Placental pericyte (primary cell): ENCODE measurements around the gene KRTAP3-2. TPM values are rescaled to one million over a fixed set of nuclear protein-coding genes. Genes with fewer than 3 reads are reported as not detected.

Source experiments
- small RNA-seq: library from RNA; depleted of rRNA; stranded (forward); fragments of <200 nt; gene quantifications from one replicate; pipeline ENCODE3, GENCODE V24; 2012; ENCODE audit warnings: low replicate concordance
- total RNA-seq: library from RNA; depleted of rRNA; stranded (reverse); fragments of >200 nt; gene quantifications from 2 replicates; pipeline ENCODE4 v1.2.3, GENCODE V29; 2012

Gene KRTAP3-2
- not detected in 2 replicates for total RNA-seq

DNA sequence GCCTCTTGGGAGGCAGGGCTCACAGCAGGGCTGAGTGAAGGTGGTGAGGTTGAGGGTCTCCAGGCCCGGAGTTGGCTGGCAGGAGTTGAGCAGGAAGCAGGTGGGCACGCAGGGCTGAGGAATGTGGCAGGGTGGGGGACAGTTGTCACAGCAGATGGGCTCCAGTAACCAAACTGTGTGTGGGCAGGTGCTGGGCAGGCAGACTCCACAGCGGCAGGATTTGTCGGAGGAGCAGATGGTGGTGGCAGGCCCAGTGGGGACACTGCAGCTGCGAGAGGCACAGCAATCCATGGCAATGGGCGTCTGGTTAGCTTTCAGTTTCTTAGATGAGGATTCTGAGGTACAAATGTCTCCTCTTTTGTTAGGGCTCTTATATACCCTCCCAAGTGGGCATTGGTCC is at the start of gene KRTAP3-2:
TSS of gene KRTAP3-2 (minus strand) at position 344 of the 400 bp plus-strand sequence. CDS start at position 291, 53 bp downstream.

DNA sequence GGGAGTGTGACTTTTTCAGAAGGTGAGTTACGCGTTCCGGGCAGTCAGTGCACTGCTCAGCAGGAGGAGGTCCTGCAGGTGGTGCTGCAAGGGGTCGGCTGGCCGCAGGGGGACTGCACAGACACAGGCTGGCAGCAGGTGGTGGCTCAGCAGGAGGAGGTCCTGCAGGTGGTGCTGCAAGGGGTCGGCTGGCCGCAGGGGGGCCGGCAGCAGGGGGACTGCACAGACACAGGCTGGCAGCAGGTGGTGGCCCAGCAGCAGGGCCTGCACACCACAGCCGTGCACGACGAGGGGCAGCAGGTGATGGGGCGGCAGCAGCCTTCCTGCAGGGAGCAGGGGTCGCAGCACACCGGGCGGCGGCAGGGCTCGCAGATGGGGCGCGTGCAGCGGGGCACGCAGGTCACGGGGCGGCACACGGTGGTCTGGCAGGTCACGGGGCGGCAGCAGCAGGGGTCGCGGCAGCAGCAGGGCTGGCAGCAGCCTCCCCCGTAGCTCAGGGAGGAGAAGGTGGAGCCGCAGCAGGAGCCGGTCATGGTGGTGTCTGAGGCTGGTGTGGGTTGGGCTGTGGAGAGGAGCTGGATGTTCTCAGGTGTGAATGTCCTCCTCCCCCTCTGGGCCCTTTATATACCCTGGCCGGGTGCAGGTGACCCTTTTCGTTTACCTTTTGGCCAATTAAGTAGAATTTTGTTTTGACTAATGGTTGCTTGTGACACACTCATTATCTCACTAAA is 47.2 kb upstream of the KRTAP3-2 start, which contains the start of gene KRTAP2-1:
TSS of gene KRTAP2-1 (minus strand) at position 582 of the 731 bp plus-strand sequence. CDS start at position 533, 49 bp downstream.

DNA sequence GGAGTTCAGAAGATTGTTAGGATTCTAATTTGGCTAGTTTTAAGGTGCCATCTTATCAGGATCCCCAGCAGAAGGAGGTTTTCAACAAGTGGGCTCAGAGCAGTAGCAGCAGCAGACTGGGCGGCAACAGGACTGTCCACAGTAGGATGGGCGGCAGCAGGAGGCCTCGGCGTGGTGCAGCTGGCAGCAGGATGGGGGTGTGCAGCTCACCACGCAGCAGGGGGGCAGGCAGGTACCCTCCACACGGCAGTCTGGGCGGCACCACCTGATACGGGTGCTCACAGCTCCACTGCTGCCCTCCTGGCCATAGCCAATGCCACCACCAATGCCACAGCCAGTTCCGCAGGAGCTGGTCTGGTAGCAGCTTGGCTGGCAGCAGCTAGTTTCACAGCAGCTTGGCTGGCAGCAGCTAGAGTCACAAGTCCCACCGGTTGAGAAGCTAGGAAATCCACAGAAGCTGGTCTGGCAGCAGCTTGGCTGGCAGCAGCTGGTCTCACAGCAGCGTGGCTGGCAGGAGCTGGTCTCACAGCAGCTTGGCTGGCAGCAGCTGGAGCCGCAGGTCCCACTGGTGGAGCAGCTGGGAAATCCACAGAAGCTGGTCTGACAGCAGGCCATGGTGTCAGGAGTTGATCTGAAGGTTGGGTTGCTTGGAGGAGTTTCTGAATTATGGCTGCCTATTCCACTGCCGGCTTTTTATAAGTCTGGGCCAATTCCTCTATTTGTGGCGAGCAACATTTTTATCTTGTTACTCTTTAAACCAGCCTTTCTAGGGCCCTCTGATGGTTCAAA is 41.3 kb upstream of the KRTAP3-2 start, which contains the start of gene KRTAP1-1:
TSS of gene KRTAP1-1 (minus strand) at position 668 of the 789 bp plus-strand sequence. CDS start at position 615, 53 bp downstream.

DNA sequence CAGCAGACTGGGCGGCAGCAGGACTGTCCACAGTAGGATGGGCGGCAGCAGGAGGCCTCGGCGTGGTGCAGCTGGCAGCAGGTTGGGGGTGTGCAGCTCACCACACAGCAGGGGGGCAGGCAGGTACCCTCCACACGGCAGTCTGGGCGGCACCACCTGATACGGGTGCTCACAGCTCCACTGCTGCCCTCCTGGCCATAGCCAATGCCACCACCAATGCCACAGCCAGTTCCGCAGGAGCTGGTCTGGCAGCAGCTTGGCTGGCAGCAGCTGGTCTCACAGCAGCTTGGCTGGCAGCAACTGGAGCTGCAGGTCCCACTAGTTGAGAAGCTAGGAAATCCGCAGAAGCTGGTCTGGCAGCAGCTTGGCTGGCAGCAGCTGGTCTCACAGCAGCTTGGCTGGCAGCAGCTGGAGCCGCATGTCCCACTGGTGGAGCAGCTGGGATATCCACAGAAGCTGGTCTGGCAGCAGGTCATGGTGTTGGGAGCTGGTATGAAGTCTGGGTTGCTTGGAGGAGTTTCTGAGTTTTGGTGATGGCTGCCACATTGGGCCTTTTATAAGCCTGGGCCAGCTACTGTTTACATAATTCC is 34.7 kb upstream of the KRTAP3-2 start, which contains the start of gene KRTAP1-3:
TSS of gene KRTAP1-3 (minus strand) at position 529 of the 590 bp plus-strand sequence. CDS start at position 476, 53 bp downstream.

DNA sequence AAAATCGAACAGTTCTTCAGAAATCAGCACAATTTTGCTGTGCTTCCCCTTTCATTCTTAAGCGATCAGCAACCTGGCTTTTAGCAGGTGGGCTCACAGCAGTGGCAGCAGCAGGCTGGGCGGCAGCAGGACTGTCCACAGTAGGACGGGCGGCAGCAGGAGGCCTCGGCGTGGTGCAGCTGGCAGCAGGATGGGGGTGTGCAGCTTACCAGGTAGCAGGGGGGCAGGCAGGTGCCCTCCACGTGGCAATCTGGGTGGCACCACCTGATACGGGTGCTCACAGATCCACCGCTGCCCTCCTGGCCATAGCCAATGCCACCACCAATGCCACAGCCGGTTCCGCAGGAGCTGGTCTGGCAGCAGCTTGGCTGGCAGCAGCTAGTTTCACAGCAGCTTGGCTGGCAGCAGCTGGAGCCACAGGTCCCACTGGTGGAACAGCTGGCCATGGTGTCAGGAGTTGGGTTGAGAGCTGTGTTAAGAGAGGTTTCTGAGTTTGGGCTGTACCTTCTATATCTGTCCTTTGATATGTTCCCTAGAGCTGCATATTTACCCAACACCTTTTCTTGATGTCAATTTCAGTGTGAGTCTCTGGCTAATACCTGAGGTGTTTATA is 30.0 kb upstream of the KRTAP3-2 start, which contains the start of gene KRTAP1-4:
TSS of gene KRTAP1-4 (minus strand) at position 563 of the 613 bp plus-strand sequence. CDS start at position 446, 117 bp downstream.

DNA sequence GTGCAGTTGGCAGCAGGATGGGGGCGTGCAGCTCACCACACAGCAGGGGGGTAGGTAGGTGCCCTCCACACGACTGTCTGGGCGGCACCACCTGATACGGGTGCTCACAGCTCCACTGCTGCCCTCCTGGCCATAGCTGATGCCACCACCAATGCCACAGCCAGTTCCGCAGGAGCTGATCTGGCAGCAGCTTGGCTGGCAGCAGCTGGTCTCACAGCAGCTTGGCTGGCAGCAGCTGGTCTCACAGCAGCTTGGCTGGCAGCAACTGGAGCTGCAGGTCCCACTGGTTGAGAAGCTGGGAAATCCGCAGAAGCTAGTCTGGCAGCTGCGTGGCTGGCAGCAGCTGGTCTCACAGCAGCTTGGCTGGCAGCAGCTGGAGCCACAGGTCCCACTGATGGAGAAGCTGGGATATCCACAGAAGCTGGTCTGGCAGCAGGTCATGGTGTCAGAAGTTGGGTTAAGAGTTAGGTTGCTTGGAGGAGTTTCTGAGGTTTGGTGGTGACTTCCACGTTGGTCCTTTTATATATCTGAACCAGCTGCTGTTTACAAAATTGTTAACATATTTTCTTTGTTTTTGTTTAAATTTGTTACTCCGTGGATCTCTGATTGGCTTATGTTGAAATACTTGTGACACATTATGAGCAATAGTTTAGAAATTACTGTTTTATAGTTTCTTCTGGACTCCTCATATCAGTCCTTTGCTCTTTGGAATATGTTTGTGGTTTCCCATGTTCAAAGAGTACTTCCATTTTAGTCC is 27.2 kb upstream of the KRTAP3-2 start, which contains the start of gene KRTAP1-5:
TSS of gene KRTAP1-5 (minus strand) at position 494 of the 757 bp plus-strand sequence. CDS start at position 441, 53 bp downstream.

DNA sequence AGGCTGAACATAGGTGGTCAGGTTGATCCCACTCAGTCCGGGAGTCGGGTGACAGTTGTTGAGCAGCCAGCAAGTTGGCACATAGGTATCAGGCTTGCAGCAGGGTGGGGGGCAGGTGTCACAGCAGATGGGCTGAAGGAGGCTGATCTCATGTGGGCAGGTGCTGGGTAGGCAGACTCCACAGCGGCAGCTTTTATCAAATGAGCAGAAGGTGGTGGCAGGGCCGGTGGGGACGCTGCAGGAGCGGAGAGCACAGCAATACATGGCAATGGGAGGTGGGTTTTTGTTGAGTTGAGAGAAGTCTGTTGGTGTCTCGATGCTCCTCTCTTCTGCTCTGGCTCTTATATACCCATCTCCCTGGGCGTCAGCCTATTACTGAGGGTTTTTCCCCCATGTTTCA is 9.1 kb upstream of the KRTAP3-2 start, which contains the start of gene KRTAP3-1:
TSS of gene KRTAP3-1 (minus strand) at position 318 of the 400 bp plus-strand sequence. CDS start at position 264, 54 bp downstream.

DNA sequence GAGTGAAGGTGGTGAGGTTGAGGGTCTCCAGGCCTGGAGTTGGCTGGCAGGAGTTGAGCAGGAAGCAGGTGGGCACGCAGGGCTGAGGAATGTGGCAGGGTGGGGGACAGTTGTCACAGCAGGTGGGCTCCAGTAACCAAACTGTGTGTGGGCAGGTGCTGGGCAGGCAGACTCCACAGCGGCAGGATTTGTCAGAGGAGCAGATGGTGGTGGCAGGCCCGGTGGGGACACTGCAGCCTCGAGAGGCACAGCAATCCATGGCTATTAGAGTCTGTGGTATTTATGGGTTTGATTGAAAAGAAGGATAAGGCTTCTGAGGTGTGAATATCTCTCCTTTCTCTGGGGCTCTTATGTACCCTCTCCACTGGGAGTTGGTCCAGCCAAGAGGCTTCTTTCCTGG is 5.9 kb downstream of the KRTAP3-2 start, which contains the start of gene KRTAP3-3:
TSS of gene KRTAP3-3 (minus strand) at position 326 of the 400 bp plus-strand sequence. CDS start at position 259, 67 bp downstream.

DNA sequence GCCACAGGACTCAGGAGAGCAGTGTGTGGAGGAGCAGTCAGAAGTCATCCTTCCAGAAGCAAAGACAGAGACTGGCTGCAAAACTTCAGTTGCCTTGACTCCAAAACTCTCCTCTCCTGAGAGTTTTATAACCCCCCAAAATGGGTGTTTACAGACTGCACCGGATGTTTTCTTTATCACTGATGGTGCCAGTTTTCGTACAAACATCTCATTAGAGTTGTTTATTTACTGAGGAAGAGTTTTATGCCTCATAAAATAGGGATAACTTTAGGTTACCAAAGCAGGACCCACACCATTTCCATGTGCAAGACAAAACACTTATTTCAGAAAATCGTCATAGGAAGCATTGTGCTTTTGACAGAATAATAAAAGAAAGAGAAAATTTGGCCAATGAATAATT is 15.5 kb downstream of the KRTAP3-2 start, which contains the start of gene KRT40:
TSS of gene KRT40 (minus strand) at position 101 of the 400 bp plus-strand sequence. CDS start at position 48, 53 bp downstream.

DNA sequence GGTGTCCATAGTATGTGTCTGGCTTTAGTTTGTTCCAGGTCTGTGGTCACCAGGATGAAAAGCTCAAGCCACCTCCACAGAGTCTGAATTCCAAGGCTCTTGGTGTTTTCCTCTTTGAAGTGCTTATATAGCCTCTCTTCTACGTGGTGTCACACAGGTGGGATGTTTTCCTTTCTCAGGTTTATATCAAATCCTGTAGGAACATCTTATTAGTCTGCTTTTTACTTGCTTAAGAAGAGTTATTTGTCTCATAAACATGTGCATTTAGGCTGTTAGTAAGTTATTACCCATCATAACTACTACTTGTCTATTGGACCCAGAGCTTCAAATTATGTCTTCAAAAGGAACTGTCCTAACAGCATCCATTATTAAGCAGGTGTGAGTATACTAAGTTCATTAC is 32.9 kb downstream of the KRTAP3-2 start, which contains the start of gene KRT39:
TSS of gene KRT39 (minus strand) at position 101 of the 400 bp plus-strand sequence. CDS start at position 9, 92 bp downstream.

Small RNA genes lying within 50 kb of the gene (small RNA-seq; reads per million reads assigned to genes)
- not detected for gene KRTAP3-4P

Other genes with a start within 250 kb of the KRTAP3-2 start
- gene KRT25, start 244.6 kb downstream of the KRTAP3-2 start, total RNA-seq = not detected in 2 replicates
- gene KRT26, start 227.7 kb downstream of the KRTAP3-2 start, total RNA-seq = not detected in 2 replicates
- not detected in 2 replicates for gene KRT27, start 217.4 kb downstream of the KRTAP3-2 start, total RNA-seq
- gene KRT28, start 199.9 kb downstream of the KRTAP3-2 start, total RNA-seq = not detected in 2 replicates
- 3.1 and 3.5 TPM in 2 replicates for gene KRT10, start 177.3 kb downstream of the KRTAP3-2 start, total RNA-seq
- gene KRT12, start 132.7 kb downstream of the KRTAP3-2 start, total RNA-seq = 0.43 TPM in 1 of 2 replicates, not detected in the other
- not detected in 2 replicates for gene KRT20, start 114.7 kb downstream of the KRTAP3-2 start, total RNA-seq
- gene KRT23, start 62.3 kb downstream of the KRTAP3-2 start, total RNA-seq = 0.22 TPM in 1 of 2 replicates, not detected in the other
- gene KRT39, start 33.0 kb downstream of the KRTAP3-2 start, total RNA-seq = 0.43 TPM in 1 of 2 replicates, not detected in the other
- 0.14 TPM in 1 of 2 replicates, not detected in the other for gene KRT40, start 15.6 kb downstream of the KRTAP3-2 start, total RNA-seq
- gene KRTAP3-3, start 5.7 kb downstream of the KRTAP3-2 start, total RNA-seq = not detected in 2 replicates
- not detected in 2 replicates for gene KRTAP3-1, start 9.2 kb upstream of the KRTAP3-2 start, total RNA-seq
- gene KRTAP1-5, start 27.3 kb upstream of the KRTAP3-2 start, total RNA-seq = 1.5 and 14.2 TPM in 2 replicates
- gene KRTAP1-4, start 30.3 kb upstream of the KRTAP3-2 start, total RNA-seq = not detected in 2 replicates
- gene KRTAP1-3, start 35.0 kb upstream of the KRTAP3-2 start, total RNA-seq = not detected in 2 replicates
- gene KRTAP1-1, start 41.5 kb upstream of the KRTAP3-2 start, total RNA-seq = not detected in 2 replicates
- not detected in 2 replicates for gene KRTAP2-1, start 47.4 kb upstream of the KRTAP3-2 start, total RNA-seq
- not detected in 2 replicates for gene KRTAP2-2, start 55.3 kb upstream of the KRTAP3-2 start, total RNA-seq
- 0.72 TPM in 1 of 2 replicates, not detected in the other for gene KRTAP2-3, start 60.2 kb upstream of the KRTAP3-2 start, total RNA-seq
- gene KRTAP2-4, start 66.0 kb upstream of the KRTAP3-2 start, total RNA-seq = not detected in 2 replicates
- gene KRTAP4-7, start 84.2 kb upstream of the KRTAP3-2 start, total RNA-seq = not detected in 2 replicates
- not detected in 2 replicates for gene KRTAP4-8, start 98.2 kb upstream of the KRTAP3-2 start, total RNA-seq
- gene KRTAP4-16, start 102.3 kb upstream of the KRTAP3-2 start, total RNA-seq = not detected in 2 replicates
- gene KRTAP4-9, start 105.5 kb upstream of the KRTAP3-2 start, total RNA-seq = not detected in 2 replicates
- not detected in 2 replicates for gene KRTAP4-11, start 118.5 kb upstream of the KRTAP3-2 start, total RNA-seq
- not detected in 2 replicates for gene KRTAP4-12, start 124.3 kb upstream of the KRTAP3-2 start, total RNA-seq
- not detected in 2 replicates for gene KRTAP4-6, start 140.6 kb upstream of the KRTAP3-2 start, total RNA-seq
- not detected in 2 replicates for gene KRTAP4-5, start 149.9 kb upstream of the KRTAP3-2 start, total RNA-seq
- not detected in 2 replicates for gene KRTAP4-4, start 160.8 kb upstream of the KRTAP3-2 start, total RNA-seq
- not detected in 2 replicates for gene KRTAP4-3, start 168.3 kb upstream of the KRTAP3-2 start, total RNA-seq
- not detected in 2 replicates for gene KRTAP4-2, start 178.3 kb upstream of the KRTAP3-2 start, total RNA-seq
- gene KRTAP4-1, start 185.0 kb upstream of the KRTAP3-2 start, total RNA-seq = not detected in 2 replicates
- not detected in 2 replicates for gene KRTAP9-1, start 190.0 kb upstream of the KRTAP3-2 start, total RNA-seq
- not detected in 2 replicates for gene KRTAP9-2, start 226.7 kb upstream of the KRTAP3-2 start, total RNA-seq
- gene KRTAP9-3, start 232.5 kb upstream of the KRTAP3-2 start, total RNA-seq = not detected in 2 replicates
- not detected in 2 replicates for gene KRTAP9-8, start 238.1 kb upstream of the KRTAP3-2 start, total RNA-seq
- not detected in 2 replicates for gene KRTAP9-4, start 249.8 kb upstream of the KRTAP3-2 start, total RNA-seq